Measurements from ENCODE around the gene FRMD3. TPM values are rescaled to one million over a fixed set of nuclear protein-coding genes. Genes with fewer than 3 reads are reported as not detected.

Gene FRMD3
- total and polyA plus RNA-seq, 4 donors: 1.8 to 7.4 (median 6.0) TPM

DNA sequence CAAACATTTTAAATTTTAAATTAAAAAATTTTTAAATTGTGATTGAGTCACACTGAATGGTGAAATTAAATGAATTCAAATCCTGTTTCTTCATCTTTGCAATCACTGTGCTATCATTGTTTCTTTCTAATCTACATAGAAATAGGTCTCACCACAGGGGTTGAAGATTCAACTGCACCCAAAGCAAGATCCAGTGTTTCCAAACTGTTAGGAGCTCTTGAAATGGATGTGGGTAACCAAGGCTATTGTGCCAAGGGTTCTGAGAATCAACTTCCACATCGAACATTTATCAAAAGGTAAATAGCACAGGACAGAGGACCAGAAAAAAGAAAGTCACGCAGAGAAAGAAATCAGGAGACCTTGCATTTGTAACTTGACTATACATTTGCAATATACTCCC is 302.7 kb downstream of the FRMD3 start:
- 58 to 64% methylated on average over 2 of the region's 2 CpGs for WGBS, 2 donors
- no peak for DNase-seq
- H3K36me3 ChIP-seq (ENCODE audit: control insufficient read depth in 1 of 2, insufficient read depth in 2 of 2, low read length in 1 of 2): no peaks in the 10 kb centered on the region
- no peak overlapping the region for H3K27ac ChIP-seq (ENCODE audit: low read depth in 1 of 2, low read length in 2 of 2)
- H3K4me3 ChIP-seq (ENCODE audit: low read length in 2 of 2): no peak overlapping the region
- ATAC-seq (ENCODE audit: low FRiP score): no peak
- H3K4me1 ChIP-seq (ENCODE audit: control insufficient read depth in 1 of 2, insufficient read depth in 2 of 2, low read length in 2 of 2): no peaks in the 10 kb centered on the region
- no peaks in the 10 kb centered on the region for H3K9me3 ChIP-seq (ENCODE audit: control insufficient read depth, low read length)
- H3K27me3 ChIP-seq (ENCODE audit: control insufficient read depth in 1 of 2, insufficient read depth in 2 of 2, low read length in 1 of 2): no peaks in the 10 kb centered on the region
- intact Hi-C loops (cut with DNase I): no loop called here

DNA sequence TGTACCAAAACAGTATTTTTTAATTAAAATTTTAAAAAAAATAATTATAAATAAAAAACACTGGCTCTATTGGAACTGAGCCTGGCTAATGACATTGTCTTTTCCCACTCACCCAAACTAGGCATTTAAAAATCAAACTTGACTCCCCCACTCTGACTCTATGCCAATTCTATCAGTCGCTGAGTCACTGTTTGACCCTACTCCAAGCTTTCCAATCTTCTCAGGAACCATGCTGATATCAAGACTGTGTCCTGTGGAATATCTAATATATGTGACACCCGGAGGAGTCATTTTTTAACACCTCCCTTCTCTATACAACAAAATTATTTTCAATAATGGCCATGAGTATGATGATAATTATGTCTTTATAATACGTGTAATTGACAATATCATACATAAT is 303.7 kb downstream of the FRMD3 start:
- Histone ChIP-seq H3K36me3 (ENCODE audit: control insufficient read depth in 1 of 2, insufficient read depth in 2 of 2, low read length in 1 of 2) (no peaks in the 10 kb centered on the region), H3K4me3 (ENCODE audit: low read length in 2 of 2) (no peak overlapping the region), H3K9me3 (ENCODE audit: control insufficient read depth, low read length) (no peaks in the 10 kb centered on the region), H3K4me1 (ENCODE audit: control insufficient read depth in 1 of 2, insufficient read depth in 2 of 2, low read length in 2 of 2) (no peaks in the 10 kb centered on the region), H3K27me3 (ENCODE audit: control insufficient read depth in 1 of 2, insufficient read depth in 2 of 2, low read length in 1 of 2) (no peaks in the 10 kb centered on the region), H3K27ac (ENCODE audit: low read depth in 1 of 2, low read length in 2 of 2) (no peak overlapping the region)
- intact Hi-C loops (cut with DNase I): no loop called here
- DNase-seq (no peak), ATAC-seq (ENCODE audit: low FRiP score) (no peak)
- WGBS, 2 donors: 54 to 55% methylated on average over 3 of the region's 3 CpGs

DNA sequence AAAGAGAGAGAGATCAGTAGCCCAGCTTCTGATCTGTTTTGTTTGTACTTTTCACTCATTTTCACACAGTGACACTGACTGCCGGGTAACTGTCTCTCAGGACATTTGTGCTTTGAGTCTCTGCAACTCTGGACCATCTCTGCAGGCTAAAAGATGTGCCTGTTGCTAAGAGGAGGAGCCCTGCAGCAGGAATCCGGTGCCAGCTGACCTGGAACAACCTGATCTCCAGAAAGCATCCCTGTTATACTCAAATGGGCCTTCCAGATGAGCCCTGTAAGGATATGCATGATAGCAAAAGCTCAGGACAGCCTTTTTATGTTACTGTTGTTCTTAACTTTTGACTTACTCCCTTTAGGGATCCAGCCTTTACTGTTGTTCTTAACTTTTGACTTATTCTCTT is 304.6 kb downstream of the FRMD3 start:
- ATAC-seq (ENCODE audit: low FRiP score): no peak
- intact Hi-C loops (cut with DNase I): no loop called here
- Histone ChIP-seq H3K27me3 (ENCODE audit: control insufficient read depth in 1 of 2, insufficient read depth in 2 of 2, low read length in 1 of 2) (no peaks in the 10 kb centered on the region), H3K4me3 (ENCODE audit: low read length in 2 of 2) (no peak overlapping the region), H3K4me1 (ENCODE audit: control insufficient read depth in 1 of 2, insufficient read depth in 2 of 2, low read length in 2 of 2) (no peaks in the 10 kb centered on the region), H3K9me3 (ENCODE audit: control insufficient read depth, low read length) (no peaks in the 10 kb centered on the region), H3K27ac (ENCODE audit: low read depth in 1 of 2, low read length in 2 of 2) (no peak overlapping the region), H3K36me3 (ENCODE audit: control insufficient read depth in 1 of 2, insufficient read depth in 2 of 2, low read length in 1 of 2) (no peaks in the 10 kb centered on the region)
- DNase-seq: no peak
- WGBS, 2 donors: 71 to 77% methylated on average over 2 of the region's 2 CpGs

DNA sequence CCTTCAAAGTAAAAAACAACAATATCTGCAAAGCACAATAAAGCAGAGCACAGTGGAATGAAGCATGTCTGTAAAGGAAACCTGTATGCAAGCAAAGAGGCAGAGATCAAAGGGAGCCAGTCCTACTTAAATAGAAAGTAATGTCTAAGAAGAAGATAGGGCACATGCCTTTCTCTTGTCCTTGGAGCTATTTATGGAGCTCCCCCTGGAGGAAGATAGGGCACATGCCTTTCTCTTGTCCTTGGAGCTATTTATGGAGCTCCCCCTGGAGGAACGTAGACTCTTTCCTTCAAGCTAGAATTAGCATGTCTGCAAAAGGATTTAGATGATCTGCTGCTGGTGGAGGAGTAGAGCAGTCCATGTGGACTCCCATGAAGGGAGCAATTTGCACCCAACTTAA is 307.2 kb downstream of the FRMD3 start:
- no peak overlapping the region for H3K4me3 ChIP-seq (ENCODE audit: low read length in 2 of 2)
- ATAC-seq (ENCODE audit: low FRiP score): no peak
- no peak for DNase-seq
- H3K27me3 ChIP-seq (ENCODE audit: control insufficient read depth in 1 of 2, insufficient read depth in 2 of 2, low read length in 1 of 2): no peaks in the 10 kb centered on the region
- no peaks in the 10 kb centered on the region for H3K9me3 ChIP-seq (ENCODE audit: control insufficient read depth, low read length)
- no peaks in the 10 kb centered on the region for H3K4me1 ChIP-seq (ENCODE audit: control insufficient read depth in 1 of 2, insufficient read depth in 2 of 2, low read length in 2 of 2)
- WGBS, 2 donors: 43 to 46% methylated on average over 1 of the region's 1 CpG
- H3K36me3 ChIP-seq (ENCODE audit: control insufficient read depth in 1 of 2, insufficient read depth in 2 of 2, low read length in 1 of 2): no peaks in the 10 kb centered on the region
- intact Hi-C loops (cut with DNase I): no loop called here
- H3K27ac ChIP-seq (ENCODE audit: low read depth in 1 of 2, low read length in 2 of 2): no peak overlapping the region

DNA sequence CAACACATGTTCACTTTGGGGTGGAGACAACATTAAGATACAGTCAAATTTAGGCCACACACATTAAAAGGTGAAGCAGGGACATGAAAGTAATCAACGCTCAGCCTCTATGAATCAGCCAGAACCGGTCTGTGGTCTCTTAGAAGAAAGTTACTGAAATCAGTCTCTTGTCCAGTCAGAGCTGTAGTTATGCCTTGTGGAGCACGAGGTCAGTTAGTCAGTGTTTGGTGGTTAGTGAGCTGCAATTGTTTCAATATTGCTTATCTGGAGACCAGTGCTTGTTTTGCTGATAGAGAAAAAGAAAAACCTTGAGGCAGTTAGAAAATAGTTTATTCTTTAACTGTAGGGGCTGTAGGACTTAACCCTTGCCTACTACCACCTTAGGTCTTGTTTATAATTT is 317.5 kb downstream of the FRMD3 start:
- no peak for DNase-seq
- no peak for ATAC-seq (ENCODE audit: low FRiP score)
- H3K9me3 ChIP-seq (ENCODE audit: control insufficient read depth, low read length): no peaks in the 10 kb centered on the region
- H3K4me3 ChIP-seq (ENCODE audit: low read length in 2 of 2): no peak overlapping the region
- no peaks in the 10 kb centered on the region for H3K36me3 ChIP-seq (ENCODE audit: control insufficient read depth in 1 of 2, insufficient read depth in 2 of 2, low read length in 1 of 2)
- H3K4me1 ChIP-seq (ENCODE audit: control insufficient read depth in 1 of 2, insufficient read depth in 2 of 2, low read length in 2 of 2): no peaks in the 10 kb centered on the region
- H3K27ac ChIP-seq (ENCODE audit: low read depth in 1 of 2, low read length in 2 of 2): no peak overlapping the region
- 35 to 37% methylated on average over 3 of the region's 3 CpGs for WGBS, 2 donors
- intact Hi-C loops (cut with DNase I): no loop called here
- H3K27me3 ChIP-seq (ENCODE audit: control insufficient read depth in 1 of 2, insufficient read depth in 2 of 2, low read length in 1 of 2): no peaks in the 10 kb centered on the region

DNA sequence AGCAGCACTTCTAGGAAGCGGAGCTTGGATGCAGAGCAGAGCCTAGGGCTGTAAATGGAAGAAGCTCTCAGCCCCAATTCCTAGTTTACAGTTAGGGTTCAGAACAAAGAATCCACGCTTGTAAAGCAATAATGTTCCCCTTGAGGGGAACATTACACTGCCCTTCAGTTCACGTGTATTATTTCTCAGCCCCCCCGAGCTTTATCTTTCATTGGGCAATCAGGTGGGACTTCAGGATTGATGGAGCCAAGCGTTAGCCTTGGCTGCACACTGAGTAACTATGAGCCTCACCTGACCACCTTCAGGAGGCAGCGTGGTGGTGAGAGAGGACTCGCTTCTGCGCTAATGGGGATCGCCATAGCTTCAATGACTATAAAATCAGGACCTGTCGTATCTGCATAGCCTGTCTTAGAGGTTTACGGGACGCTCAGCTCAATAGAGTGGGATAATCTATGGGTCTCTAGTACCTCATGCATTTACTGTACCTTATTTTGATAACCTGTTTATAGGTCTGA is 318.2 kb downstream of the FRMD3 start:
- intact Hi-C loops (cut with DNase I): loop anchor here in 1 of 2 donors (10.0 kb wide), 1 partner anchor 325 kb away; no protein-coding TSS in a partner anchor
- no peak for DNase-seq
- Histone ChIP-seq H3K27ac (ENCODE audit: low read depth in 1 of 2, low read length in 2 of 2) (no peak overlapping the region), H3K9me3 (ENCODE audit: control insufficient read depth, low read length) (no peaks in the 10 kb centered on the region), H3K27me3 (ENCODE audit: control insufficient read depth in 1 of 2, insufficient read depth in 2 of 2, low read length in 1 of 2) (no peaks in the 10 kb centered on the region), H3K36me3 (ENCODE audit: control insufficient read depth in 1 of 2, insufficient read depth in 2 of 2, low read length in 1 of 2) (no peaks in the 10 kb centered on the region), H3K4me1 (ENCODE audit: control insufficient read depth in 1 of 2, insufficient read depth in 2 of 2, low read length in 2 of 2) (no peaks in the 10 kb centered on the region), H3K4me3 (ENCODE audit: low read length in 2 of 2) (peak overlapping the region in 1 of 2 donors; percentile 47)
- 59 to 62% methylated on average over 12 of the region's 12 CpGs for WGBS, 2 donors
- peak; percentile 38 for ATAC-seq (ENCODE audit: low FRiP score)

DNA sequence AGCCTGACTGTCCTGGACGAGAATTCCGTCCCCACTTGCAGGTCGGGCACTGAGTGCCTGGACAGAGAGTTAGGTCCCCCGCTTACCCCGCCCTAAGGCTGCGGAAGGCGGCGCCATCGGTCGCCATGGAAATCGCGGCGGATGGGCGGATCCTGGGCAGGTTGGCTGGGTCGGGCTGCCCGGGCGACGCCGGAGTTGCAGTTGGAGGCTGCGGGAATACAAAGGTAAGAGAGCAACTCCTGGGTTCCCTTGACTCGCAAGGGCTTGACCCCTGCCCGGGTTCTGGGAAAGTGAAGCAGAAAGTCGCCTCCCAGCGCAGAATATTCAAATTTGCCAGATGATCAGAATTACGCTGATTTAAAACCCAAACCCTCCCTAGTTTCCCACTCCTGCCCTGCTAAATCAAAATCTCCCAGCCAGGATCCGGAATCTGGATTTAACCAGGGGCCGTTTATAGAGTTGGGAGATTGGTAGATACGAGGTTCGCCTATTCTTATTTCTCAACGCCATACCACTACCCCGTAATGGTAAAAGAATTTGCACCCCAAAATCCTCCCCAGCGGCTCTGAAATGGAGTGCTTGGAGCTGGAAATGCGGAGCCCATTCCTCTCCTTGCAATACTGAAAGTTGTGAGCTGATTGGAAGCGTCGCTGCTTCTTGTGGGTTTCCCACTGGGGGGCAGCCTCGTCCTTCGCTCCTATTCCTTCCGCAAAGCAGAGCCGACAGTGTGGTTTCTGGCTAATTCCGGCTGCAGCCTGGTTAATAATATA is 318.9 kb downstream of the FRMD3 start:
- WGBS, 2 donors: 1 to 2% methylated on average over 40 of the region's 40 CpGs
- intact Hi-C loops (cut with DNase I): loop anchor here in 1 of 2 donors (10.0 kb wide), 1 partner anchor 325 kb away; no protein-coding TSS in a partner anchor

DNA sequence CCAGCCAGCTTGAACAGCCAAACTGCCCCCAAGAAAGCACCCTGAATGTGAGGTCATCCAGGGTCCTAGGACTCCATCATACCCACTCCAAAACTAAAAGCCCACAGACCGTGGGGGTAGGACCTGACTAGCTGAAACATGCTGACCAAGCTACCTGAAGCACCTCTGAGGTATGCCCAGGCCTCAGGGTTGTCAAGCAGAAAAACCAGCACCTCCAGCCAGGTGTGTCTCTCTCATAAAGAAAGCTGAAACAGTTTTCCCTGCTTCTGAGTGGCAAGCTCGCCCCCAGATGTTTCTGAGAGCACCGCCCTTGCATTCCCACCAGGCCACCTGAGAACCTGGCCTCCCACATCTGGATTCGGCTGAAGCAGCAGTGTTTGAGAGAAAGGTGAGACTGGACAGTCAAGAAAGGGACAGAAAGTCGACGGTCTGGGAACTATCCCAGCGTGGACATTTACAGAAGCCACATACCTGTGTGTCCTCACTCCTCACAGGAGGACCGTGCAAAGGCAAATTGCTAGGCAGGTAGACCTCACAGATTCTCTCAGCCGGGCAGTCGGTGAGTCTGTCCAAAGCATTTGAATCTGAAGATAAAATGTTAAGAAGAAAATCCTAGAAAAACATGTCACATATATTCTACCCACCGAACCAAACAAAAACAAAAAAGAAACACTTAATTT is 319.6 kb downstream of the FRMD3 start:
- intact Hi-C loops (cut with DNase I): loop anchor here in 1 of 2 donors (10.0 kb wide), 1 partner anchor 326 kb away; no protein-coding TSS in a partner anchor

More for the DNA sequence above, 318.9 kb downstream of the FRMD3 start:
- DNase-seq (peak; percentile 76 to 88), ATAC-seq (ENCODE audit: low FRiP score) (peak; percentile 94)
- Histone ChIP-seq H3K4me3 (ENCODE audit: low read length in 2 of 2) (peak overlapping the region; percentile 47 to 68), H3K9me3 (ENCODE audit: control insufficient read depth, low read length) (no peaks in the 10 kb centered on the region), H3K36me3 (ENCODE audit: control insufficient read depth in 1 of 2, insufficient read depth in 2 of 2, low read length in 1 of 2) (no peaks in the 10 kb centered on the region), H3K27ac (ENCODE audit: low read depth in 1 of 2, low read length in 2 of 2) (no peak overlapping the region), H3K27me3 (ENCODE audit: control insufficient read depth in 1 of 2, insufficient read depth in 2 of 2, low read length in 1 of 2) (no peaks in the 10 kb centered on the region), H3K4me1 (ENCODE audit: control insufficient read depth in 1 of 2, insufficient read depth in 2 of 2, low read length in 2 of 2) (no peaks in the 10 kb centered on the region)

More for the DNA sequence above, 319.6 kb downstream of the FRMD3 start:
- H3K4me3 ChIP-seq (ENCODE audit: low read length in 2 of 2): no peak overlapping the region
- ATAC-seq (ENCODE audit: low FRiP score): no peak
- no peaks in the 10 kb centered on the region for H3K4me1 ChIP-seq (ENCODE audit: control insufficient read depth in 1 of 2, insufficient read depth in 2 of 2, low read length in 2 of 2)
- no peaks in the 10 kb centered on the region for H3K36me3 ChIP-seq (ENCODE audit: control insufficient read depth in 1 of 2, insufficient read depth in 2 of 2, low read length in 1 of 2)
- H3K27ac ChIP-seq (ENCODE audit: low read depth in 1 of 2, low read length in 2 of 2): no peak overlapping the region
- H3K27me3 ChIP-seq (ENCODE audit: control insufficient read depth in 1 of 2, insufficient read depth in 2 of 2, low read length in 1 of 2): no peaks in the 10 kb centered on the region
- WGBS, 2 donors: 66 to 71% methylated on average over 11 of the region's 11 CpGs
- H3K9me3 ChIP-seq (ENCODE audit: control insufficient read depth, low read length): no peaks in the 10 kb centered on the region
- no peak for DNase-seq
